Panc1 (cell line): ENCODE data around the gene YLPM1. TPM values are rescaled to one million over a fixed set of nuclear protein-coding genes. Genes with fewer than 3 reads are reported as not detected.
A peak's percentile ranks its signal among the peaks of the same experiment; 100 is the strongest.

Experiments
- ATAC-seq: fragments of 200-7000 bp; cut with Tn5 transposase; 2 replicates; pipeline ENCODE4 v1.9.1; 2020; ENCODE audit warnings: mild to moderate bottlenecking, moderate library complexity
- BruUV-seq: library from RNA; stranded (reverse); fragments of 400-500 nt; replicated peaks from 2 replicates; lab custom pipeline; 2021; lab: Mats Ljungman, UMichigan
- CTCF ChIA-PET: fragments of 300-600 bp; sonication (Branson Sonifier 250); formaldehyde crosslinking; loops from one replicate; lab custom pipeline; 2022; ENCODE audit warnings: antibody characterized with exemption; lab: Charles Lee
- POLR2A ChIA-PET: fragments of 300-600 bp; sonication (Branson Sonifier 250); formaldehyde crosslinking; loops from one replicate; lab custom pipeline; 2022; ENCODE audit warnings: antibody characterized with exemption; lab: Charles Lee
- DNase-seq: peaks from one replicate; pipeline ENCODE4 v3.0.0-alpha.2; 2010; ENCODE audit warnings: low read depth, low spot score
- H3K27ac ChIP-seq: 2 replicates; pipeline ENCODE4 v1.5.1; 2011; ENCODE audit warnings: mild to moderate bottlenecking, low read length, inconsistent platforms
- H3K27me3 ChIP-seq: fragments of 200-500 bp; sonication (Bioruptor generic); 2 replicates; pipeline ENCODE4 v1.6.0; 2014; ENCODE audit warnings: low read length, inconsistent platforms; ENCODE audit not compliant: control insufficient read depth, insufficient read depth
- H3K36me3 ChIP-seq: fragments of 200-500 bp; sonication (Bioruptor generic); 2 replicates; pipeline ENCODE4 v1.5.1; 2014; ENCODE audit warnings: inconsistent platforms, mild to moderate bottlenecking, low read length, moderate library complexity; ENCODE audit not compliant: control insufficient read depth, insufficient read depth
- H3K4me1 ChIP-seq: 2 replicates; pipeline ENCODE4 v1.5.1; 2011; ENCODE audit warnings: inconsistent platforms, mild to moderate bottlenecking, low read length, moderate library complexity; ENCODE audit not compliant: control insufficient read depth, insufficient read depth
- H3K4me3 ChIP-seq, 2 experiments: 2 replicates each; pipeline ENCODE4 v1.5.1; 2011 to 2012; ENCODE audit warnings: low read depth in 2 of 2, low read length in 2 of 2, mild to moderate bottlenecking in 2 of 2, inconsistent platforms in 1 of 2, moderate library complexity in 1 of 2
- H3K9me3 ChIP-seq: fragments of 200-500 bp; sonication (Bioruptor generic); 2 replicates; pipeline ENCODE4 v1.5.1; 2014; ENCODE audit warnings: low read depth, mild to moderate bottlenecking, inconsistent platforms, low read length, moderate library complexity; ENCODE audit not compliant: control insufficient read depth, insufficient read depth
- POLR2AphosphoS5 ChIP-seq: IDR thresholded peaks from 2 replicates; pipeline ENCODE4 v1.6.1; 2012; ENCODE audit warnings: mild to moderate bottlenecking, low read depth, low read length, moderate library complexity
- REST ChIP-seq, 2 experiments: IDR thresholded peaks; 2 replicates each; pipeline ENCODE4 v1.6.1; 2011 to 2012; ENCODE audit warnings: low read depth in 2 of 2, control low read depth in 1 of 2, low read length in 1 of 2, mild to moderate bottlenecking in 1 of 2, moderate library complexity in 1 of 2; ENCODE audit not compliant: insufficient read depth in 1 of 2
- SIN3A ChIP-seq: IDR thresholded peaks from 2 replicates; pipeline ENCODE4 v1.6.1; 2012; ENCODE audit warnings: low read depth, mild to moderate bottlenecking, low read length, moderate library complexity, borderline replicate concordance; ENCODE audit not compliant: insufficient read depth
- TCF7L2 ChIP-seq: IDR thresholded peaks from 2 replicates; pipeline ENCODE4 v1.6.1; 2011; ENCODE audit warnings: mild to moderate bottlenecking, low read depth, low read length, inconsistent platforms
- in situ Hi-C: cut with HindIII; loops from 2 replicates; pipeline ENCODE4 v1.10.0; 2016; ENCODE audit warnings: low sequenced_read_pairs, low pct_unique_long_range_greater_than_20kb
- intact Hi-C: fragments of 100-400 bp; cut with micrococcal nuclease; formaldehyde crosslinking; loops from one replicate; pipeline ENCODE4 v1.10.0; 2022; ENCODE audit not compliant: unreplicated experiment
- total RNA-seq: library from RNA; stranded (reverse); gene quantifications from one replicate; pipeline ENCODE4 v1.2.1, GENCODE V29; 2021; ENCODE audit not compliant: unreplicated experiment
- TF ChIP-seq, protein P1 (sequence below): fragments of 450-650 bp; IDR thresholded peaks from 2 replicates; pipeline ENCODE4 v1.5.1; 2017; ENCODE audit warnings: mild to moderate bottlenecking

YLPM1 gene
- total RNA-seq, 1 experiment from 2014 or later, result 38.9 TPM

GRCh38 chr14:74801396-74801795 is 38.3 kb downstream of the YLPM1 start:
- ChIA-PET POLR2A (no interaction called here), CTCF (no interaction called here)
- in situ Hi-C loops, result no loop called here

GRCh38 chr14:74804219-74804825 is 41.2 kb downstream of the YLPM1 start:
- TF ChIP-seq, protein P1, sequence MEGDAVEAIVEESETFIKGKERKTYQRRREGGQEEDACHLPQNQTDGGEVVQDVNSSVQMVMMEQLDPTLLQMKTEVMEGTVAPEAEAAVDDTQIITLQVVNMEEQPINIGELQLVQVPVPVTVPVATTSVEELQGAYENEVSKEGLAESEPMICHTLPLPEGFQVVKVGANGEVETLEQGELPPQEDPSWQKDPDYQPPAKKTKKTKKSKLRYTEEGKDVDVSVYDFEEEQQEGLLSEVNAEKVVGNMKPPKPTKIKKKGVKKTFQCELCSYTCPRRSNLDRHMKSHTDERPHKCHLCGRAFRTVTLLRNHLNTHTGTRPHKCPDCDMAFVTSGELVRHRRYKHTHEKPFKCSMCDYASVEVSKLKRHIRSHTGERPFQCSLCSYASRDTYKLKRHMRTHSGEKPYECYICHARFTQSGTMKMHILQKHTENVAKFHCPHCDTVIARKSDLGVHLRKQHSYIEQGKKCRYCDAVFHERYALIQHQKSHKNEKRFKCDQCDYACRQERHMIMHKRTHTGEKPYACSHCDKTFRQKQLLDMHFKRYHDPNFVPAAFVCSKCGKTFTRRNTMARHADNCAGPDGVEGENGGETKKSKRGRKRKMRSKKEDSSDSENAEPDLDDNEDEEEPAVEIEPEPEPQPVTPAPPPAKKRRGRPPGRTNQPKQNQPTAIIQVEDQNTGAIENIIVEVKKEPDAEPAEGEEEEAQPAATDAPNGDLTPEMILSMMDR, result peak; percentile 70
- TF ChIP-seq POLR2AphosphoS5, result no peak
- no TSS peak for BruUV-seq
- DNase-seq, result peak; percentile 24
- ChIA-PET POLR2A (no interaction called here), CTCF (interaction anchor here (0.7 to 0.9 kb wide), 2 partner anchors 10 to 195 kb away, joined by 3 to 5 read pairs; no protein-coding TSS in a partner anchor)
- no peak overlapping the region for H3K27ac ChIP-seq
- ATAC-seq, result peak; percentile 80; the same call in 1 of the 2 replicates
- H3K36me3 ChIP-seq, result peaks cover 3% of the 10 kb centered on the region; the same call in 1 of the 2 replicates
- no peaks in the 10 kb centered on the region for H3K4me1 ChIP-seq
- intact Hi-C loops (loop anchor here (2.0 kb wide), 1 partner anchor 196 kb away; no protein-coding TSS in a partner anchor), in situ Hi-C loops (no loop called here)
- no peaks in the 10 kb centered on the region for H3K9me3 ChIP-seq
- H3K4me3 ChIP-seq, result no peak overlapping the region
- no peaks in the 10 kb centered on the region for H3K27me3 ChIP-seq

More at GRCh38 chr14:74801396-74801795, 38.3 kb downstream of the YLPM1 start:
- H3K36me3 ChIP-seq, result no peaks in the 10 kb centered on the region; the same call in 1 of the 2 replicates
- no peak overlapping the region for H3K4me3 ChIP-seq
- no TSS peak for BruUV-seq
- no peaks in the 10 kb centered on the region for H3K4me1 ChIP-seq
- no peaks in the 10 kb centered on the region for H3K9me3 ChIP-seq
- DNase-seq (no peak), ATAC-seq (no peak)
- intact Hi-C loops, result no loop called here
- TF ChIP-seq, protein P1, result no peak
- no peak for TF ChIP-seq SIN3A
- H3K27me3 ChIP-seq, result no peaks in the 10 kb centered on the region
- no peak overlapping the region for H3K27ac ChIP-seq

DNA sequence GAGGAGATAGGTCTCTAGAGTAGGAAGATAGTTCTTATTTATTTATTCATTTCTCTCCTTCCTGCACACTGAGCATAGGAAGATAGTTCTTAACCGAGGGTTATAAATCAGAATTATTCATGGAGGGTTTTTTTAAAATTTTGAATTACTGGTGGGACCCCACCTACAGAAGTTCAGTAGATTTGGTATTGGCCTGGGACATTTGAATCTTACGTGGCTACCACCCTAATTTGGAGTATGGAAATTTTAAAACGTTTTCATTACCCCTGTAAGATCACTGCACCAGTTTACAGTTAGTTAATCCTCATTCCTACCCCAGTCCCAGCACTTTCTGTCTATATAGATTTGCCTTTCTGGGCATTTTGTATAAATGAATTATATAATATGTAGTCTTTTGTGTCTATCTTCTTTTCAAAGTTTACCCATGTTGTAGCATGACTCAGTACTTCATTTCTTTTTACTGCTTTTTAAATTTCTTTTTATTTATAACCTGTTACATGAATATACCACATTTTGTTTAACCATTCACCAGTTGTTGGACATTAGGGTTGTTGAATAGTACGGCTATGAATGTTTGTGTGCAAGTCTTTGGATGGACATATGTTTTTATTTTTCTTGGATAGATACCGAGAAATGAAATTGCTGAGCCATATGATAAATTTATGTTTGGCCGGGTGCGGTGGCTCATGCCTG is 44.9 kb downstream of the YLPM1 start:
- BruUV-seq, result no TSS peak

More for the DNA sequence above, 44.9 kb downstream of the YLPM1 start:
- H3K36me3 ChIP-seq, result peaks cover 27% of the 10 kb centered on the region
- no peaks in the 10 kb centered on the region for H3K9me3 ChIP-seq
- in situ Hi-C loops, result no loop called here
- ATAC-seq (no peak), DNase-seq (no peak)
- H3K27me3 ChIP-seq, result no peaks in the 10 kb centered on the region
- intact Hi-C loops, result no loop called here
- no peak overlapping the region for H3K4me3 ChIP-seq
- TF ChIP-seq TCF7L2 (no peak), POLR2AphosphoS5 (no peak), SIN3A (no peak), REST (IDR thresholded peaks at IDR 0.05; ENCODE audit: insufficient read depth in 1 of 2, low read depth in 2 of 2, low read length in 1 of 2) (no peak)
- TF ChIP-seq, protein P1, result no peak
- CTCF ChIA-PET, result no interaction called here
- POLR2A ChIA-PET, result no interaction called here
- no peaks in the 10 kb centered on the region for H3K4me1 ChIP-seq
- no peak overlapping the region for H3K27ac ChIP-seq
